Fibroblast of mammary gland (primary cell): ENCODE results near the gene CTDSPL.
A peak's percentile ranks its signal among the peaks of the same experiment; 100 is the strongest.

Source experiments
- DNase-seq: peaks from one replicate; pipeline ENCODE4 v3.0.0-alpha.2; 2010; ENCODE audit warnings: low read depth
- H3K4me3 ChIP-seq: 2 replicates; pipeline ENCODE4 v1.5.1; 2011; ENCODE audit warnings: low read depth, mild to moderate bottlenecking, low read length, moderate library complexity; ENCODE audit not compliant: control insufficient read depth
- TF ChIP-seq, protein P1 (sequence below): conservative IDR thresholded peaks from 2 replicates; pipeline ENCODE4 v1.5.1; 2011; ENCODE audit warnings: low read depth, low read length, inconsistent platforms; ENCODE audit not compliant: control insufficient read depth, insufficient read depth

CTDSPL gene

GRCh38 chr3:37993067-37993455, 131.4 kb downstream of the CTDSPL start:
- TF ChIP-seq, protein P1, sequence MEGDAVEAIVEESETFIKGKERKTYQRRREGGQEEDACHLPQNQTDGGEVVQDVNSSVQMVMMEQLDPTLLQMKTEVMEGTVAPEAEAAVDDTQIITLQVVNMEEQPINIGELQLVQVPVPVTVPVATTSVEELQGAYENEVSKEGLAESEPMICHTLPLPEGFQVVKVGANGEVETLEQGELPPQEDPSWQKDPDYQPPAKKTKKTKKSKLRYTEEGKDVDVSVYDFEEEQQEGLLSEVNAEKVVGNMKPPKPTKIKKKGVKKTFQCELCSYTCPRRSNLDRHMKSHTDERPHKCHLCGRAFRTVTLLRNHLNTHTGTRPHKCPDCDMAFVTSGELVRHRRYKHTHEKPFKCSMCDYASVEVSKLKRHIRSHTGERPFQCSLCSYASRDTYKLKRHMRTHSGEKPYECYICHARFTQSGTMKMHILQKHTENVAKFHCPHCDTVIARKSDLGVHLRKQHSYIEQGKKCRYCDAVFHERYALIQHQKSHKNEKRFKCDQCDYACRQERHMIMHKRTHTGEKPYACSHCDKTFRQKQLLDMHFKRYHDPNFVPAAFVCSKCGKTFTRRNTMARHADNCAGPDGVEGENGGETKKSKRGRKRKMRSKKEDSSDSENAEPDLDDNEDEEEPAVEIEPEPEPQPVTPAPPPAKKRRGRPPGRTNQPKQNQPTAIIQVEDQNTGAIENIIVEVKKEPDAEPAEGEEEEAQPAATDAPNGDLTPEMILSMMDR = no peak
- no peak for DNase-seq
- no peak overlapping the region for H3K4me3 ChIP-seq

- no peak for DNase-seq
- TF ChIP-seq, protein P1 = no peak
- H3K4me3 ChIP-seq = peak overlapping the region; percentile 67
Observed at GRCh38 chr3:37993460-37993819, 131.8 kb downstream of the CTDSPL start.

- DNase-seq = peak; percentile 87
- peak overlapping the region; percentile 67 for H3K4me3 ChIP-seq
Observed at GRCh38 chr3:37993820-37994638, 132.3 kb downstream of the CTDSPL start.

GRCh38 chr3:37994639-37994972, 132.9 kb downstream of the CTDSPL start:
- no peak for DNase-seq
- TF ChIP-seq, protein P1 = no peak
- peak overlapping the region; percentile 67 for H3K4me3 ChIP-seq

More at GRCh38 chr3:37993820-37994638, 132.3 kb downstream of the CTDSPL start:
- TF ChIP-seq, protein P1 = no peak

GRCh38 chr3:37995652-37996641, 134.3 kb downstream of the CTDSPL start:
- TF ChIP-seq, protein P1 = no peak
- H3K4me3 ChIP-seq = no peak overlapping the region
- DNase-seq = no peak

GRCh38 chr3:37996785-37997301, 135.2 kb downstream of the CTDSPL start:
- H3K4me3 ChIP-seq = no peak overlapping the region
- TF ChIP-seq, protein P1 = peak; percentile 98

More at GRCh38 chr3:37996785-37997301, 135.2 kb downstream of the CTDSPL start:
- DNase-seq = peak; percentile 81
